Measurements from ENCODE around the gene FOXP1.

DNA sequence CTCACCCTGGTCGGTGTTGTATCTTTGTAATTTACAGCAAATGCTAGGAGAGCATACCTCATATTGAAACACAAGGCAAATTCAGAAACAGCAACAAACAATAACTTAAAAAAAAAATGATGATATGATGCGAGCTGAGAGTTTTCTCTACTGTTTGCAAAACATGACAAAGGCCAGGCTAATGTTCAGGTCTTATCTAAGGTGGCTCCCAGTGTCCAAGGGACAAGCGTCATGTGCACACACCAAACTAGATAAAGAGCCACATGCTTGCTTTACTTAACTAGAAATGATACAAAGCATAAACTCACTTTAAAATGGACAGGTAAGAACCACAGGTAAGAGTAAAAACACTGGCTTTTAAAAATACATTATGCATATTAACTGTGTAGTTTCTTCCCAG lies 375.9 kb downstream of the FOXP1 start:
- TF ChIP-seq POLR2A (IDR thresholded peaks at IDR 0.05; ENCODE audit: low read depth, low read length) (no peak), POLR2AphosphoS5 (IDR thresholded peaks at IDR 0.05; ENCODE audit: low read depth, low read length) (no peak)
